ENCODE data around the gene GNAS-AS1.

GRCh38 chr20:58893355-58894120 lies 42.8 kb upstream of the GNAS-AS1 start:
- no peak for TF ChIP-seq POLR2AphosphoS5 (IDR thresholded peaks at IDR 0.05; ENCODE audit: low read depth)
- no peak for TF ChIP-seq CTCF (IDR thresholded peaks at IDR 0.05; ENCODE audit: insufficient read depth, low read length)
- TF ChIP-seq REST (IDR thresholded peaks at IDR 0.05; ENCODE audit: insufficient replicate concordance, low read depth): no peak
- no peak for TF ChIP-seq SPI1 (IDR thresholded peaks at IDR 0.05; ENCODE audit: borderline replicate concordance, low read depth)
- no peak for TF ChIP-seq GABPA (IDR thresholded peaks at IDR 0.05; ENCODE audit: low read depth)
